Measurements from ENCODE around the gene TSHR. TPM values are rescaled to one million over a fixed set of nuclear protein-coding genes. Genes with fewer than 3 reads are reported as not detected.

TSHR gene
- total and polyA plus RNA-seq, 2 donors (not counting 3 experiments of a cell fraction or from before 2014, with no cell fraction given), result not detected

DNA sequence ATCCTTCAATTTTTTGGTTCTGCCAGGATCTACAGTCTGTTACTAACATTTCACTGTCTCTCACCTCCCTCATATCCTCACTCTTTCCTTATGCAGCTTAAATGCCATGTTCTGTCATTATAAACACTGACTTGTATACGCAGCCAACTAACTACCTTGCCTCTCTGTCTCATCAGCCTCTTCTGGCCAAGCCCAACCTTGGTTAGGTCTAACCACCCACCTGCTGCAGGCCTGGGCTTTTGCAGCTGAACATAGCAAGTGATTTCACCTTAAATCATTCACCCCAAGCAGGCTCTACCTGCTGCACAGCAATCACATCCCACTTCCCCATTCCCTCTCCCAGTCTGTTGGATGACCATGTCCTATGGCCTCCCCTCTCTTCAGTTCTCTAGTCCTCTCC is 173.8 kb downstream of the TSHR start:
- no peak for FAIRE-seq
- Histone ChIP-seq H3K36me3 (ENCODE audit: control insufficient read depth in 2 of 2, extremely low read depth in 1 of 2, insufficient read depth in 2 of 2, low read length in 2 of 2) (no peaks in the 10 kb centered on the region), H3K27me3 (ENCODE audit: control insufficient read depth in 2 of 2, insufficient read depth in 2 of 2, low read length in 2 of 2) (no peaks in the 10 kb centered on the region), H3K79me2 (ENCODE audit: control insufficient read depth, insufficient read depth, low read length) (no peaks in the 10 kb centered on the region), H3K4me1 (ENCODE audit: control insufficient read depth, extremely low read depth, insufficient read depth, low read length) (no peaks in the 10 kb centered on the region), H2AFZ (ENCODE audit: low read depth, low read length) (no peak overlapping the region), H3K4me2 (ENCODE audit: insufficient read depth, low read length) (no peak overlapping the region), H3K9me1 (replicated peaks; ENCODE audit: control insufficient read depth, extremely low read depth, insufficient read depth, low read length) (no peaks in the 10 kb centered on the region), H3K4me3 (replicated peaks in 1 of 3; ENCODE audit: insufficient read depth in 1 of 3, low read depth in 1 of 3, low read length in 3 of 3) (no peak overlapping the region), H3K9me3 (replicated peaks; ENCODE audit: control insufficient read depth, insufficient read depth, low read length) (no peaks in the 10 kb centered on the region), H3K27ac (ENCODE audit: insufficient read depth, low read depth, low read length) (no peak overlapping the region), H3K9ac (replicated peaks; ENCODE audit: extremely low read depth, insufficient read depth, low read length) (no peak overlapping the region), H4K20me1 (replicated peaks; ENCODE audit: control insufficient read depth, extremely low read depth, insufficient read depth, low read length) (no peaks in the 10 kb centered on the region)
- TF ChIP-seq EZH2 (IDR thresholded peaks at IDR 0.05; ENCODE audit: borderline replicate concordance, low read depth, low read length, severe bottlenecking), result no peak
- TF ChIP-seq POLR2A (IDR thresholded peaks at IDR 0.05; ENCODE audit: low read depth, low read length), result no peak
- TF ChIP-seq POLR2AphosphoS5 (IDR thresholded peaks at IDR 0.05; ENCODE audit: insufficient read depth, low read depth, low read length), result no peak
- no peak for TF ChIP-seq MYC (IDR thresholded peaks at IDR 0.05; ENCODE audit: low read depth, low read length)
- TF ChIP-seq FOS (IDR thresholded peaks at IDR 0.05; ENCODE audit: borderline replicate concordance, insufficient read depth, low read length), result no peak
- no peak for TF ChIP-seq GATA2 (IDR thresholded peaks at IDR 0.05; ENCODE audit: insufficient read depth, insufficient read length, low read depth, low read length)
- TF ChIP-seq, protein P1, sequence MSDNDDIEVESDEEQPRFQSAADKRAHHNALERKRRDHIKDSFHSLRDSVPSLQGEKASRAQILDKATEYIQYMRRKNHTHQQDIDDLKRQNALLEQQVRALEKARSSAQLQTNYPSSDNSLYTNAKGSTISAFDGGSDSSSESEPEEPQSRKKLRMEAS (IDR thresholded peaks at IDR 0.05; ENCODE audit: insufficient read depth, insufficient read length), result no peak
- dilution Hi-C loops (cut with MboI; ENCODE audit: extremely low pct_ligation_motif_present, low sequenced_read_pairs), result no loop called here
- POLR2A ChIA-PET, result no interaction called here
- CTCF ChIA-PET, result no interaction called here
- intact Hi-C loops (cut with micrococcal nuclease), result no loop called here
- no TSS peak for BruUV-seq (replicated peaks)
- DNase-seq (ENCODE audit: low read depth, low spot score), result no peak

DNA sequence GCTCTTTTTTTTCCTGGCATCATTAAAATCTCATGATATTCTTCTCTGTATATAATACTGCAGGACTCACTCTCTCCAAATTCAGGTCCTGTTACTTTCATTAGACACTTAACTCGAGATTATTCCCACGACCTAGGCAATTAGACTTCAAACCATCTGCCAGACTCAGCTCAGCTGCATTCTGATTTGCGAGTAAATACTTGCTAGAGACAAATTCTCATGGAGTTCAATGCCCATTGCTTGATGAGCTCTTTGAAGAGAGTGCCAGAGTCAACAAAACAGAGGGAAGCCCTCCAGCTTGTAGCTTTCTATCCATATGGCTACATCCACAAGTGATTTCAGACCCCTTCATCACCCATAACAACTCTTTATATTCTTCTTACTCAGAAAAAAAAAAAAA is 177.0 kb downstream of the TSHR start:
- H3K36me3 ChIP-seq (ENCODE audit: control insufficient read depth in 2 of 2, extremely low read depth in 1 of 2, insufficient read depth in 2 of 2, low read length in 2 of 2), result no peaks in the 10 kb centered on the region
- BruUV-seq (replicated peaks), result no TSS peak
- POLR2A ChIA-PET, result no interaction called here
- H3K9me3 ChIP-seq (replicated peaks; ENCODE audit: control insufficient read depth, insufficient read depth, low read length), result no peaks in the 10 kb centered on the region
- no peak for TF ChIP-seq POLR2A (IDR thresholded peaks at IDR 0.05; ENCODE audit: low read depth, low read length)
- TF ChIP-seq, protein P2, sequence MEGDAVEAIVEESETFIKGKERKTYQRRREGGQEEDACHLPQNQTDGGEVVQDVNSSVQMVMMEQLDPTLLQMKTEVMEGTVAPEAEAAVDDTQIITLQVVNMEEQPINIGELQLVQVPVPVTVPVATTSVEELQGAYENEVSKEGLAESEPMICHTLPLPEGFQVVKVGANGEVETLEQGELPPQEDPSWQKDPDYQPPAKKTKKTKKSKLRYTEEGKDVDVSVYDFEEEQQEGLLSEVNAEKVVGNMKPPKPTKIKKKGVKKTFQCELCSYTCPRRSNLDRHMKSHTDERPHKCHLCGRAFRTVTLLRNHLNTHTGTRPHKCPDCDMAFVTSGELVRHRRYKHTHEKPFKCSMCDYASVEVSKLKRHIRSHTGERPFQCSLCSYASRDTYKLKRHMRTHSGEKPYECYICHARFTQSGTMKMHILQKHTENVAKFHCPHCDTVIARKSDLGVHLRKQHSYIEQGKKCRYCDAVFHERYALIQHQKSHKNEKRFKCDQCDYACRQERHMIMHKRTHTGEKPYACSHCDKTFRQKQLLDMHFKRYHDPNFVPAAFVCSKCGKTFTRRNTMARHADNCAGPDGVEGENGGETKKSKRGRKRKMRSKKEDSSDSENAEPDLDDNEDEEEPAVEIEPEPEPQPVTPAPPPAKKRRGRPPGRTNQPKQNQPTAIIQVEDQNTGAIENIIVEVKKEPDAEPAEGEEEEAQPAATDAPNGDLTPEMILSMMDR (IDR thresholded peaks at IDR 0.05; ENCODE audit: extremely low read depth in 1 of 2, insufficient read depth in 1 of 2, low read depth in 1 of 2, low read length in 2 of 2), result no peak
- TF ChIP-seq, protein P1 (IDR thresholded peaks at IDR 0.05; ENCODE audit: insufficient read depth, insufficient read length), result no peak
- TF ChIP-seq GATA2 (IDR thresholded peaks at IDR 0.05; ENCODE audit: insufficient read depth, insufficient read length, low read depth, low read length), result no peak
- TF ChIP-seq FOS (IDR thresholded peaks at IDR 0.05; ENCODE audit: borderline replicate concordance, insufficient read depth, low read length), result no peak
- no peak for TF ChIP-seq EZH2 (IDR thresholded peaks at IDR 0.05; ENCODE audit: borderline replicate concordance, low read depth, low read length, severe bottlenecking)
- H3K27ac ChIP-seq (ENCODE audit: insufficient read depth, low read depth, low read length), result no peak overlapping the region
- no peak overlapping the region for H3K9ac ChIP-seq (replicated peaks; ENCODE audit: extremely low read depth, insufficient read depth, low read length)
- H4K20me1 ChIP-seq (replicated peaks; ENCODE audit: control insufficient read depth, extremely low read depth, insufficient read depth, low read length), result no peaks in the 10 kb centered on the region
- FAIRE-seq (no peak), DNase-seq (ENCODE audit: low read depth, low spot score) (no peak)
- H2AFZ ChIP-seq (ENCODE audit: low read depth, low read length), result no peak overlapping the region
- H3K4me2 ChIP-seq (ENCODE audit: insufficient read depth, low read length), result no peak overlapping the region
- no peak overlapping the region for H3K4me3 ChIP-seq (replicated peaks in 1 of 3; ENCODE audit: insufficient read depth in 1 of 3, low read depth in 1 of 3, low read length in 3 of 3)
- no peaks in the 10 kb centered on the region for H3K9me1 ChIP-seq (replicated peaks; ENCODE audit: control insufficient read depth, extremely low read depth, insufficient read depth, low read length)
- H3K79me2 ChIP-seq (ENCODE audit: control insufficient read depth, insufficient read depth, low read length), result no peaks in the 10 kb centered on the region
- CTCF ChIA-PET, result no interaction called here
- no peaks in the 10 kb centered on the region for H3K27me3 ChIP-seq (ENCODE audit: control insufficient read depth in 2 of 2, insufficient read depth in 2 of 2, low read length in 2 of 2)
- H3K4me1 ChIP-seq (ENCODE audit: control insufficient read depth, extremely low read depth, insufficient read depth, low read length), result no peaks in the 10 kb centered on the region
- dilution Hi-C loops (cut with MboI; ENCODE audit: extremely low pct_ligation_motif_present, low sequenced_read_pairs), result no loop called here
- intact Hi-C loops (cut with micrococcal nuclease), result no loop called here
